Mesothelial cell of epicardium (in vitro differentiated cells): ENCODE measurements around the gene DCST1. TPM values are rescaled to one million over a fixed set of nuclear protein-coding genes. Genes with fewer than 3 reads are reported as not detected.

Experiments
- DNase-seq, 2 experiments: peaks; one replicate each; pipeline ENCODE4 v3.0.0; 2021; ENCODE audit warnings: low spot score in 2 of 2; ENCODE audit not compliant: unreplicated experiment in 2 of 2
- H3K27ac Mint-ChIP-seq: 2 replicates; pipeline ENCODE4 v1.8.0; 2021; ENCODE audit warnings: mixed read lengths
- H3K27me3 Mint-ChIP-seq: 2 replicates; pipeline ENCODE4 v1.8.0; 2021; ENCODE audit warnings: low read depth, mixed read lengths
- H3K36me3 Mint-ChIP-seq: 2 replicates; pipeline ENCODE4 v1.8.0; 2021; ENCODE audit warnings: mixed read lengths
- H3K4me1 Mint-ChIP-seq: 2 replicates; pipeline ENCODE4 v1.8.0; 2021; ENCODE audit warnings: mixed read lengths
- H3K4me3 Mint-ChIP-seq: 2 replicates; pipeline ENCODE4 v1.8.0; 2021; ENCODE audit warnings: mild to moderate bottlenecking, moderate library complexity, mixed read lengths
- H3K9me3 Mint-ChIP-seq: 2 replicates; pipeline ENCODE4 v1.8.0; 2021; ENCODE audit warnings: mixed read lengths
- total RNA-seq: library from RNA; stranded (reverse); gene quantifications from 3 replicates; pipeline ENCODE4 v1.2.1, GENCODE V29; 2021
- TF ChIP-seq, protein P1 (sequence below): fragments of 200-600 bp; sonication (generic); IDR thresholded peaks from one replicate; pipeline ENCODE4 v1.5.0; 2021; ENCODE audit warnings: antibody characterized with exemption; ENCODE audit not compliant: unreplicated experiment

The DCST1 gene
- total RNA-seq, 1 donor from 2014 or later: 0.58 TPM

DNA sequence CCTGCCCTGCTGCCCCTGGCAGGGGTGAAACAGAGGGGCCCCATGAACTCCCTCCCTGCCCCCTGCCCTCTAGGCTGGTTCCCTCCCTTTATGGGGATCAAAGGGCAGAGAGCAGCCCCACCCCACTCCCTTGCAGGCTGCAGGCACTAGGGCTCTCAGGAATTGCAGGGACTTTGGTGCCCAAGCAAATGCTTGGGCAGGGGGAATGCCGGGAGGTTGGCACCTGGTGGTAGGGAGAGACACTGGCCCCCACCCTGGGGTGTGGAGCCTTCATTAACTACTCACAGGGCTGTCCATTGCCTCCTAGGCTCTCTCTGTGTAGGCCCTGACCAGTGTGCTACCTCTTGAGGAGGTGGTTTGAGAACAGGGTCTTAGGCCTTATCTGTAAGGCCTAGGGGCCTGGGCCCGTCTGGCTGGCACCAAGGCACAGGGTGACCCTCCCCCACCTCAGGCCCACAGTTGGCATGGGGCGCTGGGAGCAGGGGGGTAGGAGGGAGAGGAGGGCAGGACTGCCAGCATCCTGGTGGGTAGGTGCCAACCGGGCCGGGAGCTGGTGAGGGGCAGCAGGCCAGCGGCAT, 26.3 kb upstream of the DCST1 start:
- Mint-ChIP-seq H3K4me3 (no peak overlapping the region), H3K36me3 (no peaks in the 10 kb centered on the region), H3K4me1 (peaks cover 28% of the 10 kb centered on the region), H3K27ac (no peak overlapping the region), H3K27me3 (no peaks in the 10 kb centered on the region), H3K9me3 (no peaks in the 10 kb centered on the region)
- TF ChIP-seq, protein P1, sequence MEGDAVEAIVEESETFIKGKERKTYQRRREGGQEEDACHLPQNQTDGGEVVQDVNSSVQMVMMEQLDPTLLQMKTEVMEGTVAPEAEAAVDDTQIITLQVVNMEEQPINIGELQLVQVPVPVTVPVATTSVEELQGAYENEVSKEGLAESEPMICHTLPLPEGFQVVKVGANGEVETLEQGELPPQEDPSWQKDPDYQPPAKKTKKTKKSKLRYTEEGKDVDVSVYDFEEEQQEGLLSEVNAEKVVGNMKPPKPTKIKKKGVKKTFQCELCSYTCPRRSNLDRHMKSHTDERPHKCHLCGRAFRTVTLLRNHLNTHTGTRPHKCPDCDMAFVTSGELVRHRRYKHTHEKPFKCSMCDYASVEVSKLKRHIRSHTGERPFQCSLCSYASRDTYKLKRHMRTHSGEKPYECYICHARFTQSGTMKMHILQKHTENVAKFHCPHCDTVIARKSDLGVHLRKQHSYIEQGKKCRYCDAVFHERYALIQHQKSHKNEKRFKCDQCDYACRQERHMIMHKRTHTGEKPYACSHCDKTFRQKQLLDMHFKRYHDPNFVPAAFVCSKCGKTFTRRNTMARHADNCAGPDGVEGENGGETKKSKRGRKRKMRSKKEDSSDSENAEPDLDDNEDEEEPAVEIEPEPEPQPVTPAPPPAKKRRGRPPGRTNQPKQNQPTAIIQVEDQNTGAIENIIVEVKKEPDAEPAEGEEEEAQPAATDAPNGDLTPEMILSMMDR: no peak
- DNase-seq: no peak

DNA sequence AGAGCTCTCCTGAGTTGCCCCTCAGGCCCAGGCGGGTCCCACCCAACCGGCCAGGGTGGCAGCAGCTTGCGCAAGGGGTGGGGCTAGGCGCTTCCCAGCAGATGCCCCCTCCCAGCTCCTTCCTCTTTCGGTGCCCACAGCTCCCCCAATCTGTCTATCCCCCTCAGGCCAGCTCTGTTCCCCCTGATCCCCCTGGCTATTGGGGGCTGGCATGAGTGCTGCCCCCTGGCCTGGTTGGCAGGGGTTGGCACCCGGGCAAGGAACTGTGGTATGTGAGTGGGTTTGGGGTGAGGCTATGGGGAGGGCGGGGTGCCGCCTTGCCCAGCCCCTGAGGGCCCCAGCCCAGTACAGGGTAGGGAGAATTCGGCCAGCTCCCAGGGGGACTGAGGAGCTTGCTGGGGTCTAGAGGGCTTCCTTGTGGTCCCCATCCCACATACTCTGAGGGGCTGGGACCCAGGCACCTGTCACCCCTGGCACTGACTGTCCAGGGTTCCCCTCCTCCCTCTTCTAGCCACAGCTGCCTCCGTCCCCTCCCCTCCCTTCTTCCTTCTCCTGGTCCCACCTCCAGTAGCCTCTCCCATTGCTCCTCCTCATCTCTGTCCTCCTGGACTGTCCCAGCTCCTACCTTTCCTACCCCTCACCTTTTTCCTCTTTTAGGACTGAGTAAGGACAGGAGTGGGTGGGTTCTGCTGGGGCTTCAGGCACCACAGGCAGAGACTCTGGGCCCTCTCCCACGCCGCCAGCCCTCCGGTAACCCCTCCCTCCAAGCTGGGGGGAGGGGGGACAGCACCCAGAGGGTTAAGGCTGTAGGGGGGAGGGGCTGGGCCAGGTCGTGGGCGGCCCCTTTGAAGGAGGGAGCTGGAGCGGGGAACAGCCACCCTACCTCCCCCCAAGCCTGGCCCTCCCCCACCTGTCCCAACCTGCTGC, 25.3 kb upstream of the DCST1 start:
- H3K9me3 Mint-ChIP-seq: no peaks in the 10 kb centered on the region
- H3K36me3 Mint-ChIP-seq: no peaks in the 10 kb centered on the region
- H3K4me3 Mint-ChIP-seq: no peak overlapping the region
- H3K27me3 Mint-ChIP-seq: no peaks in the 10 kb centered on the region
- TF ChIP-seq, protein P1: no peak
- peaks cover 28% of the 10 kb centered on the region for H3K4me1 Mint-ChIP-seq
- DNase-seq: no peak
- H3K27ac Mint-ChIP-seq: no peak overlapping the region

DNA sequence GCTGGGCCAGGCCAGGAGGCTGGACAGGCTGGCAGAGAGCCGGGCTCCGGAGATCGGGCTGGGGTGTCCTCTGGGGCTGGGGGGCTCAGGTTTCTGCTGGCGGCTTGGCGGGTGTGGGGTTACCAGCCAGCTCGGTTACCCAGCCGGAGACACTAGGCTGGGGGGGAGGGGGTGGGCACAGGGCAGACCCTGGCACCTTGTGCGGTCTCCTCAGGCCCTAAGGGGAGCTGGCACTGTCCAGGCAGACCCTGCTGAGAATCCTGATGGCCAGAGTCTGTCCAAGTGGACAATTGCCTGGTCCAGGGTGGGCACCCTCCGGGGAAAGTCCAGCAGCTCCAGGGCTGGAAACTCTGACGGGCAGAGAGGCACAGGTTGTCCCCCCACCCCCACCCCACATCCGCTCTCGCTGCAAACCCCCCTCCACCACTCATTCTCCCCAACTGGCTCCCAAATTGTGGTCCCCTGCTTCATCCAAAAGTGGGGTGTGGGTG, 24.4 kb upstream of the DCST1 start:
- Mint-ChIP-seq H3K36me3 (no peaks in the 10 kb centered on the region), H3K9me3 (no peaks in the 10 kb centered on the region), H3K4me1 (peaks cover 21% of the 10 kb centered on the region), H3K27ac (peak overlapping the region; percentile 34), H3K27me3 (no peaks in the 10 kb centered on the region), H3K4me3 (no peak overlapping the region)
- TF ChIP-seq, protein P1: no peak
- DNase-seq: no peak

DNA sequence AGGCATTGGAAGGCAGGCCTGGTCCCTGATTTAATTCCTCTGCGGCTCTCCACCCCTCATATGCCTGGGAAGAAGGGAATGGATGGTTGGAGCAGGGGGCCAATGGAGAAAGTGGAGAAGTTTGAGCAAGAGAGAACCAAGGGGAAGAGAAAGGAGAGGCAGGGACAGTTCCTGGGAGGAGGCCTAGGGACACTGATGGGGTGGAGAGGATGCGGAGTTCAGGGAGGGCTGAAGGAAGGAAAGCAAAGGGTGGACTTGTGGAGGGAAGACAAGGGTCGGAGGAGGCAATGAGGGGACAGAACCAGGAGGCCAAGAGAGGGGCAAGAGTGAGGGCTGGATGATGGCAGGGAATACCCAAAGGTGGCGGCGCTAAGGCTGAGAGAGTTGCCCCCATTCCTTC, 23.9 kb upstream of the DCST1 start:
- TF ChIP-seq, protein P1: no peak
- Mint-ChIP-seq H3K4me1 (peaks cover 16% of the 10 kb centered on the region), H3K27me3 (no peaks in the 10 kb centered on the region), H3K9me3 (no peaks in the 10 kb centered on the region), H3K27ac (peak overlapping the region; percentile 39), H3K4me3 (no peak overlapping the region), H3K36me3 (no peaks in the 10 kb centered on the region)
- DNase-seq: no peak

DNA sequence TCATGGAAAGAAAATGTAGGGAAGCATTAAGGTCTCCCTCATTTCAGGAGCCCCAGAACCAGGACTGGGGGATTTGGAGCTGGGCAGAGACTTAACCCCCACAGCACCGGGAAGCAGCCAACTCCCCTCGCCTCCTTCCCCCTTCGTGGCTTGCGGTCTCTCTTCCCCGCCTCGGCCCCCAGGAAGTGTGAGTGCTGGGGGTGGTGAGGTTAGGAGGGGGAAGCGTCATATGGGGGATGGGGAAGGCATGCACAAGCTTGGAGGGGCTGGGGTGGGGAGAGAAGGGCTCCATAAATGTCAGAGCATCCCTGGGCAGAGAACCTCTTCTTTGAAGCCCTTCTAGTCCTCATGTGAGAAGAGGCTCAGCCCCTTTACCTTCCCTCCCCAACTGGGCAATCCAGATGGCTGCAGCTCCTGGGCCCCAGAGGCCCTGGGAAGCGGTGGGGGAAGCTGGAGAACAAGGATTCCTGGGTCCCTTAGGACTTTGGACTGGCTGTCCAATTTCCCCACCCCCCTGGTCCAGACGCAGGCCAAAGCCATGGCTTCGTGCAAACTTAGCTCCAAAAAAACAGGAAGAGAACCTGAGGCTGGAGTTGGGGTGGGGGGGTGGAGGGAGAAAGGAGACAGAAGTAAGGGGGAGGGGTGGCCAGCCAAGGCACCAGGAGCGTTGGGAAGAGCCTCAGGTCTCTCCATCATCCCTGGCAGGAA, 23.3 kb upstream of the DCST1 start:
- TF ChIP-seq, protein P1: no peak
- Mint-ChIP-seq H3K9me3 (no peaks in the 10 kb centered on the region), H3K4me3 (no peak overlapping the region), H3K4me1 (peaks cover 16% of the 10 kb centered on the region), H3K36me3 (no peaks in the 10 kb centered on the region), H3K27ac (no peak overlapping the region), H3K27me3 (no peaks in the 10 kb centered on the region)
- DNase-seq: no peak
